ENCODE data around the gene C16orf74. TPM values are rescaled to one million over a fixed set of nuclear protein-coding genes. Genes with fewer than 3 reads are reported as not detected.

Gene C16orf74
- total and polyA plus RNA-seq, 3 donors from 2014 or later: 3.8 to 6.0 (median 4.3) TPM

DNA sequence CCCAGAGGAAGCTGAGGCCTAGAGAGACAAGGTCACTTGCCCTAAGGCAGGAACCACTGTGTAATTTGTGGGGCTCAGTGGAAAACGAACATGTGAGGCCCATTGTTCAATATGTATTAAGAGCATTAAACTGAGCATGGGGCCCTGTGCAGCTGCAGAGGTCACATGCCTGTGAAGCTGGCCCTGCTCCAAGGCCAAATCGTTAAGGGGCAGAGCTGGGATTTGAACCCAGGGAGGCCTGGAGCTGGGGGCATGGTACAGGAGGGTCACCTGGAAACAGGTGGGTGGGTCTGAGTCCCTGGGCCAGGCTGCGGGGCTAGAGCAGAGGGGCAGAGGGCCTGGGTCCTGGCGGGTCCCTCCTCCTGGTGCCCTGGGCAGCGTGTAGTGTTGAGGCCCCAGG lies 19.7 kb downstream of the C16orf74 start:
- Histone ChIP-seq H3K27me3 (no peaks in the 10 kb centered on the region), H3K4me1 (no peaks in the 10 kb centered on the region), H3K36me3 (ENCODE audit: low read depth, missing control alignments) (no peaks in the 10 kb centered on the region), H3K4me3 (no peak overlapping the region), H3K27ac (no peak overlapping the region), H3K9me3 (no peaks in the 10 kb centered on the region)
- intact Hi-C loops (cut with DNase I; ENCODE audit: low total_unique reads): no loop called here
- DNase-seq: no peak
- 67 to 71% methylated on average over 4 to 5 of the region's 5 CpGs for WGBS, 2 donors
- TF ChIP-seq POLR2A (IDR thresholded peaks at IDR 0.05): no peak
- TF ChIP-seq, protein P1, sequence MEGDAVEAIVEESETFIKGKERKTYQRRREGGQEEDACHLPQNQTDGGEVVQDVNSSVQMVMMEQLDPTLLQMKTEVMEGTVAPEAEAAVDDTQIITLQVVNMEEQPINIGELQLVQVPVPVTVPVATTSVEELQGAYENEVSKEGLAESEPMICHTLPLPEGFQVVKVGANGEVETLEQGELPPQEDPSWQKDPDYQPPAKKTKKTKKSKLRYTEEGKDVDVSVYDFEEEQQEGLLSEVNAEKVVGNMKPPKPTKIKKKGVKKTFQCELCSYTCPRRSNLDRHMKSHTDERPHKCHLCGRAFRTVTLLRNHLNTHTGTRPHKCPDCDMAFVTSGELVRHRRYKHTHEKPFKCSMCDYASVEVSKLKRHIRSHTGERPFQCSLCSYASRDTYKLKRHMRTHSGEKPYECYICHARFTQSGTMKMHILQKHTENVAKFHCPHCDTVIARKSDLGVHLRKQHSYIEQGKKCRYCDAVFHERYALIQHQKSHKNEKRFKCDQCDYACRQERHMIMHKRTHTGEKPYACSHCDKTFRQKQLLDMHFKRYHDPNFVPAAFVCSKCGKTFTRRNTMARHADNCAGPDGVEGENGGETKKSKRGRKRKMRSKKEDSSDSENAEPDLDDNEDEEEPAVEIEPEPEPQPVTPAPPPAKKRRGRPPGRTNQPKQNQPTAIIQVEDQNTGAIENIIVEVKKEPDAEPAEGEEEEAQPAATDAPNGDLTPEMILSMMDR (IDR thresholded peaks at IDR 0.05): no peak

DNA sequence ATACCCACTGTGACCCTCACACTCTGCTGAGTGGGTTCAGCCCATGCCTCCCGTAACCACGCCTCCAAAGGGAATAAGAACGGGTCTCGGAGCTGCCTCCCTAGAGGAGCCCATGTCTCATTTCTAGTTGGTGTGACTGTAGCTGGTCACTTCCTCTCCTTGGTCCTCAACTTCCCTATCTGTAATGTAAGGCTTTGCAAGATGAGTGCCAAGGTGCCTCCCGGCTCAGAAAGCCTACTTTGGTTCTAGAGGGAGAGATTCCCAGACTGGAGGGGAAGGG lies 20.8 kb downstream of the C16orf74 start:
- no peaks in the 10 kb centered on the region for H3K36me3 ChIP-seq (ENCODE audit: low read depth, missing control alignments)
- H3K9me3 ChIP-seq: no peaks in the 10 kb centered on the region
- H3K4me3 ChIP-seq: no peak overlapping the region
- intact Hi-C loops (cut with DNase I; ENCODE audit: low total_unique reads): no loop called here
- no peaks in the 10 kb centered on the region for H3K4me1 ChIP-seq
- WGBS, 2 donors: 90 to 94% methylated on average over 5 of the region's 5 CpGs
- H3K27me3 ChIP-seq: no peaks in the 10 kb centered on the region
- no peak for DNase-seq
- no peak overlapping the region for H3K27ac ChIP-seq
- TF ChIP-seq, protein P1 (IDR thresholded peaks at IDR 0.05): no peak
- no peak for TF ChIP-seq POLR2A (IDR thresholded peaks at IDR 0.05)

GRCh38 chr16:85729452-85730185 lies 21.3 kb downstream of the C16orf74 start:
- Histone ChIP-seq H3K4me3 (no peak overlapping the region), H3K4me1 (no peaks in the 10 kb centered on the region), H3K27me3 (no peaks in the 10 kb centered on the region), H3K9me3 (no peaks in the 10 kb centered on the region), H3K27ac (no peak overlapping the region), H3K36me3 (ENCODE audit: low read depth, missing control alignments) (no peaks in the 10 kb centered on the region)
- intact Hi-C loops (cut with DNase I; ENCODE audit: low total_unique reads): no loop called here
- DNase-seq: no peak
- TF ChIP-seq, protein P1 (IDR thresholded peaks at IDR 0.05): no peak
- no peak for TF ChIP-seq POLR2A (IDR thresholded peaks at IDR 0.05)
- 81 to 90% methylated on average over 11 to 16 of the region's 16 CpGs for WGBS, 2 donors

- no peaks in the 10 kb centered on the region for H3K9me3 ChIP-seq
- intact Hi-C loops (cut with DNase I; ENCODE audit: low total_unique reads): no loop called here
- 92% methylated on average over 5 to 7 of the region's 7 CpGs for WGBS, 2 donors
Observed at GRCh38 chr16:85728879-85729278, 22.0 kb downstream of the C16orf74 start.

More at GRCh38 chr16:85728879-85729278, 22.0 kb downstream of the C16orf74 start:
- no peak for DNase-seq
- Histone ChIP-seq H3K4me3 (no peak overlapping the region), H3K27me3 (no peaks in the 10 kb centered on the region), H3K36me3 (ENCODE audit: low read depth, missing control alignments) (no peaks in the 10 kb centered on the region), H3K27ac (no peak overlapping the region), H3K4me1 (no peaks in the 10 kb centered on the region)
- TF ChIP-seq, protein P1 (IDR thresholded peaks at IDR 0.05): no peak
- TF ChIP-seq POLR2A (IDR thresholded peaks at IDR 0.05): no peak
